Karpas-422 (cell line): ENCODE data around the gene DOCK6. TPM values are rescaled to one million over a fixed set of nuclear protein-coding genes. Genes with fewer than 3 reads are reported as not detected.

ENCODE experiments used
- DNase-seq: peaks from one replicate; pipeline ENCODE4 v3.0.0-alpha.2; 2015
- H2AFZ ChIP-seq: fragments of 200-600 bp; sonication (generic); 2 replicates; pipeline ENCODE4 v1.6.1; 2014; ENCODE audit warnings: antibody characterized with exemption, low read length, mixed read lengths
- H3K27ac ChIP-seq: fragments of 200-600 bp; sonication (generic); 2 replicates; pipeline ENCODE4 v1.5.1; 2014; ENCODE audit warnings: mild to moderate bottlenecking, low read length, moderate library complexity
- H3K27me3 ChIP-seq: fragments of 200-600 bp; sonication (generic); 2 replicates; pipeline ENCODE4 v1.6.1; 2014; ENCODE audit warnings: low read length, mixed read lengths
- H3K36me3 ChIP-seq: fragments of 200-600 bp; sonication (generic); 2 replicates; pipeline ENCODE4 v1.6.1; 2014; ENCODE audit warnings: low read length, mixed read lengths; ENCODE audit not compliant: insufficient read depth
- H3K4me1 ChIP-seq: fragments of 200-600 bp; sonication (generic); 2 replicates; pipeline ENCODE4 v1.6.1; 2014; ENCODE audit warnings: mild to moderate bottlenecking, low read length, mixed read lengths
- H3K4me2 ChIP-seq: fragments of 200-600 bp; sonication (generic); 2 replicates; pipeline ENCODE4 v1.6.1; 2014; ENCODE audit warnings: low read length, low read depth, mild to moderate bottlenecking; ENCODE audit not compliant: poor library complexity, severe bottlenecking
- H3K4me3 ChIP-seq: fragments of 200-600 bp; sonication (generic); 2 replicates; pipeline ENCODE4 v1.5.1; 2014; ENCODE audit warnings: mild to moderate bottlenecking, antibody characterized with exemption, low read length, mixed read lengths
- H3K79me2 ChIP-seq: fragments of 200-600 bp; sonication (generic); 2 replicates; pipeline ENCODE4 v1.6.1; 2014; ENCODE audit warnings: mild to moderate bottlenecking, low read length, mixed read lengths
- H3K9ac ChIP-seq: fragments of 200-600 bp; sonication (generic); 2 replicates; pipeline ENCODE4 v1.6.0; 2014; ENCODE audit warnings: low read length
- H3K9me2 ChIP-seq: fragments of 200-600 bp; sonication (generic), shearing (Covaris generic); replicated peaks from 2 replicates; pipeline ENCODE4 v1.6.0; 2014; ENCODE audit warnings: mild to moderate bottlenecking, low read length, moderate library complexity; ENCODE audit not compliant: insufficient read depth
- H3K9me3 ChIP-seq: fragments of 300-700, 200-600 bp; sonication (generic); 2 replicates; pipeline ENCODE4 v1.6.1; 2014; ENCODE audit warnings: low read length, mixed read lengths
- H4K20me1 ChIP-seq: fragments of 200-600 bp; sonication (generic); 2 replicates; pipeline ENCODE4 v1.6.1; 2014; ENCODE audit warnings: mild to moderate bottlenecking, antibody characterized with exemption, low read length, low read depth; ENCODE audit not compliant: insufficient read depth
- total RNA-seq: library from RNA; depleted of rRNA; stranded (reverse); fragments of >200 nt; shearing (Covaris generic); gene quantifications from 2 replicates; pipeline ENCODE4 v1.2.3, GENCODE V29; 2014; ENCODE audit warnings: low replicate concordance

Gene DOCK6
- total RNA-seq, 1 experiment from 2014 or later: 6.5 TPM

- Histone ChIP-seq H3K9me3 (no peaks in the 10 kb centered on the region), H3K36me3 (no peaks in the 10 kb centered on the region), H3K27me3 (no peaks in the 10 kb centered on the region), H3K9ac (no peak overlapping the region), H3K79me2 (no peaks in the 10 kb centered on the region), H3K9me2 (no peaks in the 10 kb centered on the region), H3K4me3 (no peak overlapping the region), H2AFZ (no peak overlapping the region), H4K20me1 (no peaks in the 10 kb centered on the region), H3K27ac (no peak overlapping the region), H3K4me2 (no peak overlapping the region), H3K4me1 (no peaks in the 10 kb centered on the region)
- DNase-seq: no peak
Measured at GRCh38 chr19:11279505-11280236, 17.3 kb upstream of the DOCK6 start.

- Histone ChIP-seq H3K4me2 (no peak overlapping the region), H3K4me3 (no peak overlapping the region), H3K27me3 (no peaks in the 10 kb centered on the region), H3K9me3 (no peaks in the 10 kb centered on the region), H3K9me2 (no peaks in the 10 kb centered on the region), H3K36me3 (no peaks in the 10 kb centered on the region), H3K27ac (no peak overlapping the region), H3K79me2 (no peaks in the 10 kb centered on the region), H3K9ac (no peak overlapping the region), H2AFZ (no peak overlapping the region), H4K20me1 (no peaks in the 10 kb centered on the region), H3K4me1 (no peaks in the 10 kb centered on the region)
- no peak for DNase-seq
Measured at GRCh38 chr19:11278670-11279069, 16.3 kb upstream of the DOCK6 start.

- H4K20me1 ChIP-seq: no peaks in the 10 kb centered on the region
- DNase-seq: no peak
- H3K9me3 ChIP-seq: no peaks in the 10 kb centered on the region
- no peaks in the 10 kb centered on the region for H3K27me3 ChIP-seq
- H3K79me2 ChIP-seq: no peaks in the 10 kb centered on the region
- no peak overlapping the region for H3K9ac ChIP-seq
- H3K36me3 ChIP-seq: no peaks in the 10 kb centered on the region
- no peak overlapping the region for H2AFZ ChIP-seq
- no peak overlapping the region for H3K4me2 ChIP-seq
- H3K4me3 ChIP-seq: no peak overlapping the region
- no peaks in the 10 kb centered on the region for H3K4me1 ChIP-seq
- no peaks in the 10 kb centered on the region for H3K9me2 ChIP-seq
- H3K27ac ChIP-seq: no peak overlapping the region
Measured at GRCh38 chr19:11274533-11275086, 12.3 kb upstream of the DOCK6 start.

GRCh38 chr19:11273989-11274388, 11.7 kb upstream of the DOCK6 start:
- Histone ChIP-seq H4K20me1 (no peaks in the 10 kb centered on the region), H3K79me2 (no peaks in the 10 kb centered on the region), H3K9me3 (no peaks in the 10 kb centered on the region), H3K4me3 (no peak overlapping the region), H3K27ac (no peak overlapping the region), H3K9me2 (no peaks in the 10 kb centered on the region), H3K4me2 (no peak overlapping the region), H3K27me3 (no peaks in the 10 kb centered on the region), H2AFZ (no peak overlapping the region), H3K9ac (no peak overlapping the region), H3K4me1 (no peaks in the 10 kb centered on the region), H3K36me3 (no peaks in the 10 kb centered on the region)
- no peak for DNase-seq

GRCh38 chr19:11273296-11273695, 11.0 kb upstream of the DOCK6 start:
- DNase-seq: no peak
- Histone ChIP-seq H2AFZ (no peak overlapping the region), H3K4me2 (no peak overlapping the region), H3K9ac (no peak overlapping the region), H3K79me2 (no peaks in the 10 kb centered on the region), H3K27me3 (no peaks in the 10 kb centered on the region), H3K4me3 (no peak overlapping the region), H4K20me1 (no peaks in the 10 kb centered on the region), H3K4me1 (no peaks in the 10 kb centered on the region), H3K27ac (no peak overlapping the region), H3K9me2 (no peaks in the 10 kb centered on the region), H3K9me3 (no peaks in the 10 kb centered on the region), H3K36me3 (no peaks in the 10 kb centered on the region)

GRCh38 chr19:11269408-11269807, 7.1 kb upstream of the DOCK6 start:
- Histone ChIP-seq H3K4me1 (peaks cover 3% of the 10 kb centered on the region), H3K4me2 (no peak overlapping the region), H3K36me3 (no peaks in the 10 kb centered on the region), H3K27me3 (no peaks in the 10 kb centered on the region), H3K9me2 (no peaks in the 10 kb centered on the region), H2AFZ (no peak overlapping the region), H4K20me1 (no peaks in the 10 kb centered on the region), H3K79me2 (no peaks in the 10 kb centered on the region), H3K9me3 (no peaks in the 10 kb centered on the region), H3K27ac (no peak overlapping the region), H3K9ac (no peak overlapping the region), H3K4me3 (no peak overlapping the region)
- DNase-seq: no peak

- H3K9me2 ChIP-seq: no peaks in the 10 kb centered on the region
- H3K27ac ChIP-seq: no peak overlapping the region
- DNase-seq: no peak
- no peaks in the 10 kb centered on the region for H3K27me3 ChIP-seq
- H3K4me1 ChIP-seq: peaks cover 6% of the 10 kb centered on the region
- H3K79me2 ChIP-seq: no peaks in the 10 kb centered on the region
- no peaks in the 10 kb centered on the region for H3K36me3 ChIP-seq
- no peaks in the 10 kb centered on the region for H4K20me1 ChIP-seq
- no peak overlapping the region for H2AFZ ChIP-seq
- H3K9ac ChIP-seq: no peak overlapping the region
- H3K9me3 ChIP-seq: no peaks in the 10 kb centered on the region
- no peak overlapping the region for H3K4me3 ChIP-seq
- no peak overlapping the region for H3K4me2 ChIP-seq
Measured at GRCh38 chr19:11268783-11269267, 6.5 kb upstream of the DOCK6 start.

- no peaks in the 10 kb centered on the region for H3K36me3 ChIP-seq
- no peak overlapping the region for H3K4me3 ChIP-seq
- H3K79me2 ChIP-seq: no peaks in the 10 kb centered on the region
- no peak overlapping the region for H3K9ac ChIP-seq
- no peak overlapping the region for H2AFZ ChIP-seq
- no peak overlapping the region for H3K27ac ChIP-seq
- H3K4me2 ChIP-seq: no peak overlapping the region
- no peaks in the 10 kb centered on the region for H4K20me1 ChIP-seq
- no peaks in the 10 kb centered on the region for H3K9me3 ChIP-seq
- H3K4me1 ChIP-seq: peaks cover 6% of the 10 kb centered on the region
- H3K9me2 ChIP-seq: no peaks in the 10 kb centered on the region
- no peaks in the 10 kb centered on the region for H3K27me3 ChIP-seq
- no peak for DNase-seq
Measured at GRCh38 chr19:11267316-11268085, 5.2 kb upstream of the DOCK6 start.
